Spleen (tissue), 11 donors: Measurements from ENCODE around the gene GSK3B. TPM values are rescaled to one million over a fixed set of nuclear protein-coding genes. Genes with fewer than 3 reads are reported as not detected.

Source experiments
- DNase-seq: peaks from one replicate; pipeline ENCODE4 v3.0.0-alpha.2; 2020
- H3K27ac ChIP-seq, 8 donors: fragments of 200-600 bp; sonication (generic) in 7 of 8; 1 replicate in 4 of 8; 2 replicates in 4 of 8; pipeline versions ENCODE4 v1.5.0 to v1.8.0; 2016 to 2021; ENCODE audit warnings: inconsistent platforms in 4 of 8, mild to moderate bottlenecking in 4 of 8, moderate library complexity in 1 of 8
- H3K27me3 ChIP-seq, 7 donors: fragments of 200-600 bp; sonication (generic) in 6 of 7; replicated peaks in 1 of 7; 1 replicate in 4 of 7; 2 replicates in 3 of 7; pipeline versions ENCODE4 v1.5.0 to v1.8.0; 2016 to 2021; ENCODE audit warnings: inconsistent platforms in 3 of 7, mild to moderate bottlenecking in 1 of 7
- H3K36me3 ChIP-seq, 6 donors: fragments of 200-600 bp; sonication (generic) in 5 of 6; 1 replicate in 4 of 6; 2 replicates in 2 of 6; pipeline versions ENCODE4 v1.5.0 to v1.8.0; 2016 to 2021; ENCODE audit warnings: inconsistent platforms in 2 of 6
- H3K4me1 ChIP-seq, 6 donors: fragments of 200-600 bp; sonication (generic) in 5 of 6; 1 replicate in 3 of 6; 2 replicates in 3 of 6; pipeline versions ENCODE4 v1.5.0 to v1.8.0; 2016 to 2021; ENCODE audit warnings: inconsistent platforms in 3 of 6
- H3K4me3 ChIP-seq, 8 donors: fragments of 200-600 bp; sonication (generic) in 7 of 8; 1 replicate in 4 of 8; 2 replicates in 4 of 8; pipeline versions ENCODE4 v1.5.0 to v1.8.0; 2016 to 2021; ENCODE audit warnings: inconsistent platforms in 4 of 8, mild to moderate bottlenecking in 4 of 8, moderate library complexity in 2 of 8
- H3K9me3 ChIP-seq, 8 donors: fragments of 200-600 bp; sonication (generic) in 7 of 8; 1 replicate in 4 of 8; 2 replicates in 4 of 8; pipeline versions ENCODE4 v1.5.0 to v1.8.0; 2016 to 2021; ENCODE audit warnings: inconsistent platforms in 4 of 8
- CTCF ChIP-seq, 11 experiments: fragments of 200-600 bp in 7 of 11; fragments of 450-650 bp in 4 of 11; sonication (generic) in 4 of 11; IDR thresholded peaks in 8 of 11; conservative IDR thresholded peaks in 3 of 11; 1 replicate in 7 of 11; 2 replicates in 4 of 11; pipeline versions ENCODE4 v1.4.0 to v1.8.0; 2016 to 2021; ENCODE audit warnings: antibody characterized with exemption in 11 of 11, inconsistent platforms in 4 of 11, mild to moderate bottlenecking in 1 of 11
- POLR2A ChIP-seq, 3 donors: fragments of 450-650 bp; IDR thresholded peaks; one replicate each; pipeline ENCODE4 v1.5.1; 2017; ENCODE audit warnings: antibody characterized with exemption in 3 of 3, mild to moderate bottlenecking in 1 of 3
- POLR2AphosphoS5 ChIP-seq, 3 donors: sonication (generic); formaldehyde crosslinking; IDR thresholded peaks; one replicate each; pipeline ENCODE4 v1.5.1; 2017; ENCODE audit warnings: antibody characterized with exemption in 3 of 3
- WGBS, 5 donors: extraction: QIAGEN DNeasy Blood & Tissue Kit in 3 of 5; methylation state at CpG; one replicate each; pipeline versions ENCODE4 v1.1.5 to v1.1.7; 2013 to 2018; 5-methylcytosine and 5-hydroxymethylcytosine counted together
- intact Hi-C: fragments of 100-400 bp; cut with DNase I; formaldehyde crosslinking; loops from one replicate; pipeline ENCODE4 v1.15.0; 2023; ENCODE audit warnings: low total_unique reads
- polyA plus RNA-seq, 3 donors: library from polyadenylated mRNA; stranded (reverse); fragments of 200-250 nt; gene quantifications; one replicate each; pipeline ENCODE4 v1.2.1, GENCODE V29; 2013
- total RNA-seq, 7 donors: library from RNA; depleted of rRNA in 3 of 7; stranded (reverse); fragments of >200 nt in 3 of 7; fragmentation: NEBNext Ultra II Directional in 4 of 7; extraction: Animal tissue kit (Norgen Biotek cat#: 25700) in 4 of 7; gene quantifications; one replicate each; pipeline versions ENCODE4 v1.1.0 to v1.2.1, GENCODE V29; 2016 to 2021
- donor health status: healthy with polysubstance abuse.
- donor health status: DM: no; HTN: no; CAD: no; lungs with moderate emphysema.
- donor health status: DM: no; HTN: no; CAD: no.
- donor health status: Bipolar disorder and iron deficiency.
- donor health status: healthy.
- donor health status: DM: no; HTN: no; CAD: no.
- donor health status: DM: yes; HTN: yes; CAD: no.

Gene GSK3B
- total and polyA plus RNA-seq, 10 donors: 4.7 to 62.2 (median 53.1) TPM

- WGBS, 5 donors: 84 to 95% (median 89%) methylated on average over 2 of the region's 2 CpGs
- peaks cover 0 to 23% (median 14%) of the 10 kb centered on the region in 8 donors for H3K9me3 ChIP-seq
- no peak overlapping the region for H3K4me3 ChIP-seq
- TF ChIP-seq POLR2A (IDR thresholded peaks at IDR 0.05): no peak
- TF ChIP-seq CTCF (IDR thresholded peaks at IDR 0.05 in 8 of 11, conservative IDR thresholded peaks at IDR 0.05 in 3 of 11): no peak
- TF ChIP-seq POLR2AphosphoS5 (IDR thresholded peaks at IDR 0.05): no peak
- H3K4me1 ChIP-seq: no peaks in the 10 kb centered on the region
- H3K36me3 ChIP-seq: no peaks in the 10 kb centered on the region
- DNase-seq: no peak
- intact Hi-C loops: no loop called here
- H3K27me3 ChIP-seq: no peaks in the 10 kb centered on the region
- no peak overlapping the region for H3K27ac ChIP-seq
Measured at GRCh38 chr3:120114376-120114775, 20.1 kb upstream of the GSK3B start.

- intact Hi-C loops: no loop called here
- H3K27ac ChIP-seq: no peak overlapping the region
- H3K4me1 ChIP-seq: no peaks in the 10 kb centered on the region
- 82 to 95% (median 84%) methylated on average over 7 to 8 of the region's 8 CpGs for WGBS, 5 donors
- no peaks in the 10 kb centered on the region for H3K27me3 ChIP-seq
- no peak for TF ChIP-seq POLR2A (IDR thresholded peaks at IDR 0.05)
- no peak for TF ChIP-seq POLR2AphosphoS5 (IDR thresholded peaks at IDR 0.05)
- TF ChIP-seq CTCF (IDR thresholded peaks at IDR 0.05 in 8 of 11, conservative IDR thresholded peaks at IDR 0.05 in 3 of 11): no peak
- no peak overlapping the region for H3K4me3 ChIP-seq
- H3K9me3 ChIP-seq: peaks cover 0 to 23% (median 14%) of the 10 kb centered on the region in 8 donors
- H3K36me3 ChIP-seq: no peaks in the 10 kb centered on the region
- DNase-seq: no peak
Measured at GRCh38 chr3:120113128-120114116, 19.2 kb upstream of the GSK3B start.

GRCh38 chr3:120111898-120112297, 17.7 kb upstream of the GSK3B start:
- WGBS, 5 donors: 95 to 100% (median 100%) methylated on average over 1 of the region's 1 CpG
- no peak overlapping the region for H3K4me3 ChIP-seq
- no peaks in the 10 kb centered on the region for H3K27me3 ChIP-seq
- H3K27ac ChIP-seq: no peak overlapping the region
- intact Hi-C loops: no loop called here
- TF ChIP-seq POLR2AphosphoS5 (IDR thresholded peaks at IDR 0.05) (no peak), POLR2A (IDR thresholded peaks at IDR 0.05) (no peak), CTCF (IDR thresholded peaks at IDR 0.05 in 8 of 11, conservative IDR thresholded peaks at IDR 0.05 in 3 of 11) (no peak)
- no peaks in the 10 kb centered on the region for H3K36me3 ChIP-seq
- peaks cover 0 to 14% (median 9%) of the 10 kb centered on the region in 8 donors for H3K9me3 ChIP-seq
- DNase-seq: no peak
- no peaks in the 10 kb centered on the region for H3K4me1 ChIP-seq

- intact Hi-C loops: loop anchor here (10.0 kb wide), 1 partner anchor 72 kb away; no protein-coding TSS in a partner anchor
Measured at GRCh38 chr3:120103276-120103675, 9.0 kb upstream of the GSK3B start.

More at GRCh38 chr3:120103276-120103675, 9.0 kb upstream of the GSK3B start:
- peaks cover 0 to 8% (median under 1%) of the 10 kb centered on the region in 6 donors for H3K4me1 ChIP-seq
- no peak overlapping the region for H3K27ac ChIP-seq
- H3K4me3 ChIP-seq: no peak overlapping the region
- DNase-seq: no peak
- H3K9me3 ChIP-seq: no peaks in the 10 kb centered on the region
- H3K27me3 ChIP-seq: no peaks in the 10 kb centered on the region
- 86 to 92% (median 89%) methylated on average over 7 of the region's 7 CpGs for WGBS, 5 donors
- TF ChIP-seq POLR2A (IDR thresholded peaks at IDR 0.05) (no peak), CTCF (IDR thresholded peaks at IDR 0.05 in 8 of 11, conservative IDR thresholded peaks at IDR 0.05 in 3 of 11) (no peak), POLR2AphosphoS5 (IDR thresholded peaks at IDR 0.05) (no peak)
- peaks cover 0 to 16% (median 0%) of the 10 kb centered on the region in 6 donors for H3K36me3 ChIP-seq
